Cortex of kidney (tissue), 1 donor: ENCODE measurements around the gene CCDC30.
A peak's percentile ranks its signal among the peaks of the same experiment; 100 is the strongest.

ENCODE experiments used
- DNase-seq: peaks from one replicate; lab custom pipeline; 2025; lab: John Stamatoyannopoulos, UW

The CCDC30 gene

GRCh38 chr1:42462828-42463763 is at the start of gene CCDC30:
CCDC30 (plus strand) TSS chr1:42463286; CDS start chr1:42480552, 17,266 bp downstream.
- peak; percentile 18 for DNase-seq

DNA sequence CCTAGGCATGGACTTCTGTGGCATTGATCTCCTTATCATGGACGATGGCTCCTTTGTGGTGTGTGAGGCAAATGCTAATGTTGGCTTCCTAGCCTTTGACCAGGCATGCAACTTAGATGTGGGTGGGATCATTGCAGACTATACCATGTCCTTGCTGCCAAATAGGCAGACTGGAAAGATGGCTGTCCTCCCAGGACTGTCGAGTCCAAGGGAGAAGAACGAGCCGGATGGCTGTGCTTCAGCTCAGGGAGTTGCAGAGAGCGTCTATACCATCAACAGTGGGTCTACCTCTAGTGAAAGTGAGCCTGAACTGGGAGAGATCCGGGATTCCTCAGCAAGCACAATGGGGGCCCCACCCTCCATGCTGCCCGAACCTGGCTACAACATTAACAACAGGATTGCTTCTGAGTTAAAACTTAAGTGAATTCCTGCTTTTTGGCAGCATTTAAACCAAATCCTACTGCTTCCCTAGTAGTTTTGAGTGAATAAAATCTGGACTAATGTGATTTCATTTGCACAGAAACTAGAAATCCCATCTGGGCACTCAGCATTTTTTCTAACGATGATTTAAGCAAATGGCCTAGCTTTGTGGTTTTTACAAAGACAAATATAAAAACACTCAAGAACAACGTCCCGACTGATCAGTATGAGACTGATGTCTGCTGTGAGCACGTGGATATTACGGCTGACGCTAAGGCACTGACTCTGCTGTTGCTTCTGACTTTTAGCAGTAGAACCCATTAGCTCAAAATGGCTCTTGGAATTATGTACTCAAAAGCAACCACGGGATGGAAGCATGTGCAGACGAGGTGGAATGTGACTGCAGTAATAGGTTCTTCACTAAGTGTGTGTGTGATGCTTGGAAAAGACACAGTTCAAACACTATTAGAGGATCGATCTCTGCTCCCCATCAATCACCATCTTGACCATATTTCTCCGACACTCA is 48.3 kb upstream of the CCDC30 start:
- no peak for DNase-seq

DNA sequence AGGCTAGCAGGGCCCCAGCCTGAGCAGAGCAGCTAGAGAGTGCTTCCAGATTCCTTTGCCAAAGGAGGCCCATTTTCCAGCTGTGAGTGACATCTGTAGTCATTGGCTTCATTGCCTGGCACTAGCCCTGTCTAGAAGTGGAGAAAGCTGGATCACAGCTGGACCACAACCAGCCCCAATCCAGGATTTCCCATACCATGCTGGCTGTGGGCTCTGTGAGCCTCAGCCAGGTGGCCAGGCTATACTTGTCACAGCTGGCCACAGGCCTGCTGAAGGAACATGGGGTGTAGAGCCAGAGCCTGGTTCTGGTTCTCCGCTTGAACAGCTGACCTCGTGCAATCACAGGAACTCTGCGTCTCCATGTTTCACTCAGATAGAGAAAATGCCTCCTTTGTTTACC is 45.9 kb upstream of the CCDC30 start:
- DNase-seq, result no peak

- no peak for DNase-seq
Measured at GRCh38 chr1:42418516-42418915, 44.6 kb upstream of the CCDC30 start.

- DNase-seq, result no peak
Measured at GRCh38 chr1:42419126-42419821, 43.8 kb upstream of the CCDC30 start.

GRCh38 chr1:42420121-42420520 is 43.0 kb upstream of the CCDC30 start:
- no peak for DNase-seq

- DNase-seq, result no peak
Measured at GRCh38 chr1:42420911-42421585, 42.0 kb upstream of the CCDC30 start.

DNA sequence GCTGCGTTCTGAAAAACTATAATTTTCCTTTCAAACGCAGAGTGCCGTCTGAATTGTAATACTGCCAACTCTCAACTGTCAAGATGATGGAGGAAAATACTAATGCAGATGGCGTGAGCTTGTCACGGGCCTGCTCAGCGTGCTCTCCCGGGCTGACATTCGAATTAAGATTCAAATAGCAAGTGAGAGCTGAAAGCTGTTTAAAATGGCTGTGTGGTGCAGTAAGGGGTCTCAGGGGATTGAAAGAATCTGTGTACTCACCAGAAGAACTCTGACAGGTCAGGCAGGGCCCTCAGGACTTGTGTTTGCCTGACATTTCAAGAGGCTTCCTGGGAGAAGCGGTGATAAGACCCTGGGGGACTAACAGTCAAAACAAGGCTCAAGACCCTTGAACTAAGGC is 40.3 kb upstream of the CCDC30 start:
- no peak for DNase-seq

DNA sequence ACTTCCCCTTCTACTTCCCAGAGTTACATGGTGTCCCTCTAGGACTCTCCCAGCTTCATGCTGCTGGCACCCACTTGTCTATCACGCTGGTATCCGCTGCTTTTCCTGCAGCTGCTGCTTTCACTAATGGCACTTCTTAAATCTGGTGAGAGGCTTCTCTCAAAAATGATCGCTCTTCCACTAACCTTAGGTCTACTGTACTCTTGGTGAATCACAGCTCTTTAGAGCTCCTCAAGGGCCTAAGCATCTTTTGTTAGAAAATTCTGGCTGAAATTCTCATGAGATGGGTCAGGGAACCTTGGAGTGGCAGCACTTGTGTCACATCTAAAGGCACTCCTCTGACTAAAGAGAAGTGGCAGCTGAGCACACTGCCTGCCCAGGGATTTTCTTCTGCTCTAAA is 39.4 kb upstream of the CCDC30 start:
- no peak for DNase-seq

DNA sequence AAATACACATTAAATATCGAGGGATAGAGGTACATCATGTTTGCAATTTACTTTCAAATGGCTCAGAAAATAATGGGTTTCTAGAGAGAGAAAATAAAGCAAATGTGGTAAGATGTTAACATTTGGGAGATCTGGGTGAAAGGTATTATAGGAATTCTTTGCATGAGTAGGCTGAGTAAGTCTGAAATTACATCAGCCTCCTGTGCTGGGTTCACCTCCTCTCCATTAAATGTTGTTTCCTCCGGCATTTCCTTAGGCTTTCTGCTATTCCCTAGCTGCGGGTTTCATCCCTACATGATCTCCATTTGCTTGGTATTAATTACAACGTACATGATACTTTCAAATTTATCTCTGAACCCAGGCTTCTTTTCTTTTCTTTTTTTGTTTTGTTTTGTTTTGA is 38.9 kb upstream of the CCDC30 start:
- DNase-seq, result no peak

DNA sequence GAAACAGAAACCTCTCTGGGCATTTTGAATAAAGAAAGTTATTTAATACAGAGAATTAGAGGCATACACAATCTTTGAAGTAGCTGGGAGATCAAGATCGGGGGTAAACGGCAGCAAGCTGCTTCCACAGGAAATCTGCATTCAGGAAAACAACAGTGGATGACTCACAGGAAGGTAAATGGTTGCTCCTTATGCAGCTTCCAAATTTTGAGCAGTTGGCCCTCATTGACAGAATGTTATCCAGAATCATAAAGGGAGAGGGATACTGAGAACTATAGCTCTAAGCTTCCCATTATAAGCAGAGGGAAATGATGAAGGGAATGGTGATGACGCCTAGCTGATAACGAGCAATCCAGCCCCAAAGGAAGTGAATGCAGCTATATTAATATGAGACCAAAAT is 35.8 kb upstream of the CCDC30 start:
- no peak for DNase-seq

DNA sequence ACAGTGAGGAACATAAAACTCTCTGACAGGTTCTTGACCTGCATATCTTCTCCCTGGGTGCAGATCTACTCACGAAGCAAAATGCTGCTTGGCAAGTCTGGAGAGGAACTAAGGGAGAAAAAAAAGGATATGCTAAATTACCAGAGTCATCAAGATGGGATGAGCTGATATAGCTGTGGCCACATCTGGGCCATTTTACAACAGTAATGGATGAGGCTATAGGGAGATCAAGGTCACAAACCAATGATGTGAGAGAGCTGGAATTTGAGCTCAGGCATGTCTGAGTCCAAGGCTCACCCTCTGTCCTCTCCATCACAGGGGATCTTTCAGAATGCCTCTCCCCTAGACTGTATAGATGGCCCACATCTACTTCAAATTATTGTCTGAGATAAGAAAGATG is 33.5 kb upstream of the CCDC30 start:
- DNase-seq, result no peak

DNA sequence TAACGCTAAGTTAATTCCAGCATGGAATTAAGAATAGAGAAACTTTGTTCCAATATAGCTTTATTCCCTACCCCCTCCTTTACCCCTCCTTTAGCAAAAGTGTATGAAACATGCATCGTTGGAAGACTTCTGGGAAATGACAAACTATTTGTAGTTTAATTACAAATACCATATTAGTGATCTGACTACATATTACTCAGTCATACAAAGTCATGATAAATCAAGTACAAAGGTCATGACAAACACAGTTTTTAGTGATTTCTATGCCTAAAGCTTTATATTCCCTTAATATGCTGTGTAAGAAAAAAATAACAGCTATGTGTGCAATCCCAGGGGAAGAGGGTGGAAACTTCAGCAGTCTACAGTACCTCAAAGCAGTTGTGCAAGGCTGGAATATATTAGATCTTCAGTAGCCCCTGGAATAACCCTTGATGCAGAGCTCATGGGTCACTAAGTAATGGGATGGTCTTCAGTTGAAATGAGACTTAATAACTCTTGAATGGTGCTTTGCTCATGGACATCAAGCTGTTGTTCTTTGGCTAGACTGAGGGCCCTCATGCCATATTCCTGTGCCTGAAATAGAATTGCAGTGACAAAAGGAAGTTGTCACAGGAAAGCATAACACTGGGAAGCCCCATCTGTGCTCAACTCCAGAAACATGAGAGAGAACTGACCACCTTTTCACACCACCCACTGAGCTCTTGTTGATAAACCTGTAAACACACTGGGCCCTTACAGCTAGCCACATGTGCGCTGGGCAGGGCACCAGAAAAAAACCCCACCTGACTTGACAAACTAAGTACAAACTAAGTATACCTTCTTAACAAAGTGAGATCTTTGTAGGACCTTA is 32.6 kb upstream of the CCDC30 start:
- DNase-seq, result no peak

DNA sequence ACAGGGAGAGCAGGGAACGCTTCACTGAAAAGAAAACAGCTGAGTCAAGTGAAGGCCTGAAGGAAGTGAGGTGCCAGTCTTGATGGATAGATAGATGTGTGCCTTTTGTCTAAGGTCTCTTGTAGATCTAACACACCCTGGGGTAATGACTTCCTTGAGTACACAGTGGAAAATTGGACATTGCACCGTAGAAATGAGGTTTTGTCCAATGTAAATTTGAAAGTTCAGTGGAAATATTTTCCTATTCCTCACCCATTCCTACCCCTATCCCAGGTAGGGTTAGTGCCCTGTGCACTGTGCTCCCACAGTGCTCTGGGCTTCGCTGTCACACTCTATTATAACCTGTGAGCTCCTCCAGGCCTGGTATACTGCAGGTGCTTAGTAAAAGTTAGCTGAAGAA is 31.6 kb upstream of the CCDC30 start:
- DNase-seq, result no peak

DNA sequence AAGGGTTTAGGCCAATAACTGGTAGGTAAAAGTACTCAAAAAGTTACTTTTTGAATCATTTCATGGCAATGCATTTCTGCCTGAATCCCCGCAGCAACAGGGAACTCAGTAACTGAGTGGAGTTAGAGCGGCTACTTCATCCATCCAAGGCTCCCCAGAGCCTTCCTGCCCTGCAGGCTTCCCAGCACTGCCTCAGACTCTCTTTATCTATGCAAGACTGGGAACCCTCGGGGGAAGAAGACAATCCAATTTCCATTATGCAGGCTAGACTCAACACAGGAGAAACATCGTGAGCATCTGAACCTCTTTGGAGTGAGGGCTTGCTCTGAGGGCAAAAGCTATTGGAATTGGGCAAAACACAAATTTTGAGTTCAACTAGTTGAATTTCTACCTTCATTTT is 30.4 kb upstream of the CCDC30 start:
- DNase-seq, result no peak

- no peak for DNase-seq
Measured at GRCh38 chr1:42433369-42433768, 29.7 kb upstream of the CCDC30 start.

DNA sequence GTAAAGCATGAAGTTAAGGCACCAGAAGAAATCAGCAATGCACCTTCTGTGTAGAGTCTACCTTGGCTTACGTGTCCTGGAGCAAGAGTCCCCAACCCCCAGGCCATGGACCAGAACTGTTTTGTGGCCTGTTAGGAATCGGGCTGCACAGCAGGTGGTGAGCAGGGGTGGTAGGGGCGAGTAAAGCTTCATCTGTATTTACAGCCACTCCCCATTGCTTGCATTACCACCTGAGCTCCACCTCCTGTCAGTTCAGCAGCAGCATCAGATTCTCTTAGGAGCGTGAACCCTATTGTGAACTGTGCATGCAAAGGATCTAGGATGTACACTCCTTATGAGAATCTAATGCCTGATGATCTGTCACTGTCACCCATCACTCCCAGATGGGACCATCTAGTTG is 28.7 kb upstream of the CCDC30 start:
- no peak for DNase-seq

DNA sequence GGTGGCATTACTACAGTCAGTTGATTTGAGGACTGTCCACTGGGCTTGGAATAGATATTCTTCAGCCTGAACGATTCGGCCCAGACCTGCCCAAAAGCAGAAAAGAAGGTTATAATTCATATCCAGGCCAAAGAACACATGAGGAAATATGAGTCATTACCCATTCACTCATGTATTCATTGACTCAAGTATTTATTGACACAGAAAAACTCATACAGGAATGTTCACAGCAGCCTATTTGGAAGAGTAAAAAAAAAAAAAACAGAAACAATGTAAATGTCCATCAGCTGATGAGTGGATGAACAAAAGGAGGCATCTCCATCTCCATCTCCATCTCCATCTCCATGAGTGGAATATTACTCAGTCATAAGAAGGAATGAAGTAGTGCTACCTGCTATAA is 23.1 kb upstream of the CCDC30 start:
- DNase-seq, result no peak

DNA sequence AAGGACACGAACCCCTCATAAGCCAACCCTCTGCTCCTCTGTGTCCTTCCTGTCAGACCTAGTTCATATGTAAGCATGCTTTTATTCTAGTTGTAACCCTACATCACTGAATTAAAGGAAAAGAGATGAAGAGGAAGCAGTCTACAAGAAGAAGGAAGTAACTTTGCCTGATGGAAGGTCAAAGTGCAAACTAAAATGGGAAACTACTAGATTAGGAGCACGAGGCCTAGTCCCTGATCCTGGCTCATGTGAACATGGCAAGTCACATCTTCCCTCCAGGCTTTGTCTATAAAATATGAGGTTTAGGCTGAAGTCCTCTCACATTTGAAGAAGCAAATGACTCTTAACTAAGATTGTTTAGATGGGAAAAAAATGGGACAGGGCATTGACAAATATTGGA is 20.4 kb upstream of the CCDC30 start:
- no peak for DNase-seq

DNA sequence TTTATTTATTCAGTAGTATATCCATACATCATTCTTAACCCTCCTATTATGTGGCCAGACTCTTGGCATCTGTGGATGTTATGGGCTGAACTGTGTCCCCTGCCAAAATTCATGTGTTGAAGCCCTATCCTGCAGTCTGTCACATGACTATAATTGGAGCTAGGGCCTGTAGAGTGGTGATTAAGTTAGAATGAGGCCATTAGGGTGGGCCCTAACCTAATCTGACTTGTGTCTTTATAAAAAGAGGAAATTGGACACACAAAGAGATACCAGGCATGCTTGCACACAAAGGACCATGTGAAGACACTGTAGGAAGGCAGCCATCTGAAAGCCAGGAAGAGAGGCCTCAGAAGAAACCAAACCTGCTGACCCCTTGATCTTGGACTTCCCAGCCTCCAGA is 13.8 kb upstream of the CCDC30 start:
- no peak for DNase-seq

- DNase-seq, result no peak
Measured at GRCh38 chr1:42450061-42450460, 13.0 kb upstream of the CCDC30 start.
